HepG2 (cell line): ENCODE measurements around the gene CHKB. TPM values are rescaled to one million over a fixed set of nuclear protein-coding genes. Genes with fewer than 3 reads are reported as not detected.

Experiments used
- AGO2 ChIP-seq: fragments of 200-400 bp; formaldehyde crosslinking; optimal IDR thresholded peaks from 2 replicates; pipeline ENCODE3; 2017; ENCODE audit warnings: mild to moderate bottlenecking, low read depth, low read length, moderate library complexity
- CENPBD1 ChIP-seq: sonication (generic); formaldehyde crosslinking; IDR thresholded peaks from 2 replicates; pipeline ENCODE4 v1.8.0; 2022; ENCODE audit warnings: missing genetic modification reagents, low read depth, mild to moderate bottlenecking, borderline replicate concordance
- JDP2 ChIP-seq: sonication (generic); formaldehyde crosslinking; IDR thresholded peaks from 2 replicates; pipeline ENCODE4 v1.8.1; 2022; ENCODE audit warnings: missing genetic modification reagents, borderline replicate concordance
- MED8 ChIP-seq: sonication (generic); formaldehyde crosslinking; IDR thresholded peaks from 2 replicates; pipeline ENCODE4 v1.8.1; 2023; ENCODE audit warnings: mild to moderate bottlenecking, missing genetic modification reagents; ENCODE audit not compliant: insufficient replicate concordance
- MEIS1 ChIP-seq: sonication (generic); formaldehyde crosslinking; IDR thresholded peaks from 2 replicates; pipeline ENCODE4 v1.9.0; 2021; ENCODE audit warnings: mild to moderate bottlenecking, missing genetic modification reagents, moderate library complexity, borderline replicate concordance
- NFAT5 ChIP-seq: sonication (generic); formaldehyde crosslinking; IDR thresholded peaks from 2 replicates; pipeline ENCODE4 v1.4.0; 2020; ENCODE audit warnings: missing genetic modification reagents
- TEAD3 ChIP-seq: optimal IDR thresholded peaks from 2 replicates; pipeline ENCODE3; 2016; ENCODE audit warnings: borderline replicate concordance
- TIGD3 ChIP-seq: sonication (generic); formaldehyde crosslinking; IDR thresholded peaks from 2 replicates; pipeline ENCODE4 v1.5.1; 2020; ENCODE audit warnings: mild to moderate bottlenecking, missing genetic modification reagents, borderline replicate concordance
- ZBTB44 ChIP-seq: sonication (generic); formaldehyde crosslinking; IDR thresholded peaks from 2 replicates; pipeline ENCODE4 v1.4.0; 2020; ENCODE audit warnings: missing genetic modification reagents
- ZFP37 ChIP-seq: sonication (generic); formaldehyde crosslinking; IDR thresholded peaks from 2 replicates; pipeline ENCODE4 v1.4.0; 2020; ENCODE audit warnings: missing genetic modification reagents, borderline replicate concordance
- ZMYM2 ChIP-seq: sonication (generic); formaldehyde crosslinking; IDR thresholded peaks from 2 replicates; pipeline ENCODE4 v1.8.0; 2022; ENCODE audit warnings: mild to moderate bottlenecking, missing genetic modification reagents
- ZNF468 ChIP-seq: sonication (generic); formaldehyde crosslinking; IDR thresholded peaks from 2 replicates; pipeline ENCODE4 v1.8.0; 2022; ENCODE audit warnings: mild to moderate bottlenecking, moderate library complexity, missing genetic modification reagents
- ZNF781 ChIP-seq: sonication (generic); formaldehyde crosslinking; IDR thresholded peaks from 2 replicates; pipeline ENCODE4 v1.5.1; 2020; ENCODE audit warnings: borderline replicate concordance, mild to moderate bottlenecking, missing genetic modification reagents; ENCODE audit errors: not compliant biosample characterization
- ZNF841 ChIP-seq: sonication (generic); formaldehyde crosslinking; IDR thresholded peaks from 2 replicates; pipeline ENCODE4 v1.8.1; 2023; ENCODE audit warnings: missing genetic modification reagents, borderline replicate concordance
- polyA plus RNA-seq, 8 experiments: library from polyadenylated mRNA; depleted of rRNA in 3 of 8; stranded (reverse) in 7 of 8; unstranded in 1 of 8; fragments of >200 nt; fragmentation: Illumina TruSeq in 4 of 8; extraction: Trizol in 4 of 8; gene quantifications; 2 replicates each; pipeline versions ENCODE4 v1.2.1 to v1.2.3, GENCODE V29; 2011 to 2016; ENCODE audit warnings: low read depth in 4 of 8, missing spikeins in 1 of 8, mixed read lengths in 1 of 8; ENCODE audit not compliant: insufficient read depth in 1 of 8
- total RNA-seq, 5 experiments: library from RNA; depleted of rRNA; stranded (reverse); fragments of >200 nt; fragmentation: Illumina TruSeq; extraction: Trizol; gene quantifications; 2 replicates each; pipeline ENCODE4 v1.2.3, GENCODE V29; 2016; ENCODE audit warnings: low read depth in 1 of 5

CHKB gene
- total and polyA plus RNA-seq, 2 of the 13 experiments (the other 11 are each of a cell fraction or from before 2014, with no cell fraction given), result 24.5 to 42.7 TPM

GRCh38 chr22:50562523-50563412, 19.9 kb downstream of the CHKB start, which contains the start of gene SYCE3 (continued):
- TF ChIP-seq NFAT5 (CRISPR knock-in tag) (no peak), TIGD3 (no peak), CENPBD1 (CRISPR knock-in tag) (no peak), ZNF781 (no peak), ZBTB44 (CRISPR knock-in tag) (no peak), JDP2 (CRISPR knock-in tag) (no peak), MED8 (CRISPR knock-in tag) (no peak), ZMYM2 (CRISPR knock-in tag) (no peak), ZNF468 (CRISPR knock-in tag) (no peak), AGO2 (no peak), MEIS1 (CRISPR knock-in tag) (peak; percentile 69; the same call in 1 of the 2 replicates), ZFP37 (CRISPR knock-in tag) (no peak), ZNF841 (no peak), TEAD3 (CRISPR knock-in tag) (peak; percentile 90)
